Breast epithelium (tissue), 3 donors: ENCODE measurements around the gene LRRC32.

ENCODE experiments used
- CTCF ChIP-seq, 3 donors: fragments of 450-650 bp; IDR thresholded peaks; one replicate each; pipeline ENCODE4 v1.5.1; 2016 to 2017; ENCODE audit warnings: antibody characterized with exemption in 3 of 3, mild to moderate bottlenecking in 3 of 3, moderate library complexity in 3 of 3
- POLR2A ChIP-seq: fragments of 450-650 bp; IDR thresholded peaks from one replicate; pipeline ENCODE4 v1.6.1; 2016; ENCODE audit warnings: antibody characterized with exemption, mild to moderate bottlenecking, moderate library complexity

GRCh38 chr11:76694664-76695063 is 24.1 kb upstream of the LRRC32 start:
- TF ChIP-seq POLR2A (no peak), CTCF (IDR thresholded peaks at IDR 0.05) (no peak)
